Trophoblast cell (in vitro differentiated cells and primary cell): ENCODE results near the gene CROCC2.

Experiments used
- DNase-seq, 2 donors: peaks; one replicate each; pipeline ENCODE4 v3.0.0-alpha.2; 2016
- H2AFZ ChIP-seq: 2 replicates; pipeline ENCODE4 v1.6.1; 2013; ENCODE audit warnings: low read length, moderate library complexity, mild to moderate bottlenecking; ENCODE audit not compliant: insufficient read depth, poor library complexity
- H2AK5ac ChIP-seq: 2 replicates; pipeline ENCODE4 v1.6.1; 2013; ENCODE audit warnings: mild to moderate bottlenecking, low read length
- H2BK120ac ChIP-seq: 2 replicates; pipeline ENCODE4 v1.6.1; 2013; ENCODE audit warnings: low read length, mild to moderate bottlenecking, moderate library complexity; ENCODE audit not compliant: insufficient read depth, poor library complexity
- H2BK12ac ChIP-seq: 2 replicates; pipeline ENCODE4 v1.6.1; 2013; ENCODE audit warnings: mild to moderate bottlenecking, low read length, moderate library complexity
- H2BK5ac ChIP-seq: 2 replicates; pipeline ENCODE4 v1.6.1; 2013; ENCODE audit warnings: low read length, low read depth, moderate library complexity, mild to moderate bottlenecking; ENCODE audit not compliant: poor library complexity
- H3K14ac ChIP-seq: 2 replicates; pipeline ENCODE4 v1.6.1; 2013; ENCODE audit warnings: mild to moderate bottlenecking, low read length
- H3K18ac ChIP-seq: 2 replicates; pipeline ENCODE4 v1.6.1; 2013; ENCODE audit warnings: mild to moderate bottlenecking, low read length
- H3K23ac ChIP-seq: 2 replicates; pipeline ENCODE4 v1.6.1; 2013; ENCODE audit warnings: low read length
- H3K27ac ChIP-seq: 2 replicates; pipeline ENCODE4 v1.5.1; 2013; ENCODE audit warnings: low read depth, mild to moderate bottlenecking, inconsistent platforms, low read length, moderate library complexity
- H3K27me3 ChIP-seq: 2 replicates; pipeline ENCODE4 v1.6.1; 2013; ENCODE audit warnings: inconsistent platforms, mild to moderate bottlenecking, low read length, moderate library complexity; ENCODE audit not compliant: insufficient read depth
- H3K36me3 ChIP-seq, 2 experiments: 1 replicate in 1 of 2; 2 replicates in 1 of 2; pipeline ENCODE4 v1.6.1; 2013; ENCODE audit warnings: low read length in 2 of 2, mild to moderate bottlenecking in 2 of 2, moderate library complexity in 1 of 2; ENCODE audit not compliant: insufficient read depth in 2 of 2, control insufficient read depth in 1 of 2
- H3K4ac ChIP-seq: 2 replicates; pipeline ENCODE4 v1.6.1; 2013; ENCODE audit warnings: low read depth, mild to moderate bottlenecking, low read length, moderate library complexity
- H3K4me1 ChIP-seq, 2 experiments: 1 replicate in 1 of 2; 2 replicates in 1 of 2; pipeline ENCODE4 v1.6.1; 2013; ENCODE audit warnings: low read length in 2 of 2, mild to moderate bottlenecking in 2 of 2, moderate library complexity in 1 of 2; ENCODE audit not compliant: insufficient read depth in 2 of 2, control insufficient read depth in 1 of 2
- H3K4me2 ChIP-seq: 2 replicates; pipeline ENCODE4 v1.6.1; 2013; ENCODE audit warnings: inconsistent platforms, mild to moderate bottlenecking, low read length, moderate library complexity
- H3K4me3 ChIP-seq: 2 replicates; pipeline ENCODE4 v1.5.1; 2013; ENCODE audit warnings: mild to moderate bottlenecking, low read depth, low read length, inconsistent platforms
- H3K79me1 ChIP-seq: one replicate; pipeline ENCODE4 v1.6.1; 2013; ENCODE audit warnings: low read length
- H3K79me2 ChIP-seq: 2 replicates; pipeline ENCODE4 v1.6.1; 2013; ENCODE audit warnings: low read length, mild to moderate bottlenecking; ENCODE audit not compliant: control insufficient read depth, insufficient read depth, poor library complexity
- H3K9ac ChIP-seq: 2 replicates; pipeline ENCODE4 v1.6.1; 2013; ENCODE audit warnings: mild to moderate bottlenecking, low read length
- H3K9me3 ChIP-seq: 2 replicates; pipeline ENCODE4 v1.6.1; 2013; ENCODE audit warnings: low read depth, mild to moderate bottlenecking, control low read depth, inconsistent platforms, low read length; ENCODE audit not compliant: insufficient read depth
- H4K12ac ChIP-seq: 2 replicates; pipeline ENCODE4 v1.6.1; 2013; ENCODE audit warnings: low read depth, mild to moderate bottlenecking, low read length, moderate library complexity
- H4K8ac ChIP-seq: 2 replicates; pipeline ENCODE4 v1.6.1; 2013; ENCODE audit warnings: low read depth, mild to moderate bottlenecking, low read length, moderate library complexity
- H4K91ac ChIP-seq: one replicate; pipeline ENCODE4 v1.6.1; 2013; ENCODE audit warnings: low read depth, mild to moderate bottlenecking, low read length, moderate library complexity
- WGBS: extraction: QIAGEN DNeasy Blood & Tissue Kit; methylation state at CpG from one replicate; pipeline ENCODE4 v1.1.7; 2013; ENCODE audit warnings: missing lambda C conversion rate; ENCODE audit not compliant: insufficient read length, insufficient coverage; ENCODE audit errors: extremely low coverage; 5-methylcytosine and 5-hydroxymethylcytosine counted together

CROCC2 gene

GRCh38 chr2:240875228-240876034 lies 30.7 kb upstream of the CROCC2 start:
- peaks cover 2% of the 10 kb centered on the region for H3K9me3 ChIP-seq
- no peak overlapping the region for H3K23ac ChIP-seq
- H4K8ac ChIP-seq: no peak overlapping the region
- H3K79me1 ChIP-seq: no peaks in the 10 kb centered on the region
- H3K14ac ChIP-seq: no peak overlapping the region
- no peak overlapping the region for H4K91ac ChIP-seq
- no peak overlapping the region for H2AFZ ChIP-seq
- no peak overlapping the region for H2BK5ac ChIP-seq
- H3K4me2 ChIP-seq: no peak overlapping the region
- H3K27me3 ChIP-seq: no peaks in the 10 kb centered on the region
- H2BK12ac ChIP-seq: no peak overlapping the region
- no peak overlapping the region for H2BK120ac ChIP-seq
- no peak overlapping the region for H3K9ac ChIP-seq
- no CpG with 5 or more reads among the region's 22 CpGs for WGBS
- H3K79me2 ChIP-seq: no peaks in the 10 kb centered on the region
- no peaks in the 10 kb centered on the region for H3K36me3 ChIP-seq
- H3K4me3 ChIP-seq: no peak overlapping the region
- no peak overlapping the region for H2AK5ac ChIP-seq
- H3K27ac ChIP-seq: no peak overlapping the region
- H3K4ac ChIP-seq: no peak overlapping the region
- H4K12ac ChIP-seq: no peak overlapping the region
- H3K18ac ChIP-seq: no peak overlapping the region
- no peak for DNase-seq
- H3K4me1 ChIP-seq: no peaks in the 10 kb centered on the region

GRCh38 chr2:240876035-240876474 lies 30.1 kb upstream of the CROCC2 start:
- DNase-seq: no peak
- Histone ChIP-seq H3K4me3 (no peak overlapping the region), H3K27me3 (no peaks in the 10 kb centered on the region), H3K27ac (no peak overlapping the region), H3K4me1 (no peaks in the 10 kb centered on the region), H4K8ac (no peak overlapping the region), H3K9ac (no peak overlapping the region), H2AK5ac (no peak overlapping the region), H3K4ac (no peak overlapping the region), H3K18ac (no peak overlapping the region), H3K9me3 (peaks cover 2% of the 10 kb centered on the region), H2BK12ac (no peak overlapping the region), H2BK5ac (no peak overlapping the region), H4K12ac (no peak overlapping the region), H3K79me1 (no peaks in the 10 kb centered on the region), H3K36me3 (no peaks in the 10 kb centered on the region), H3K14ac (no peak overlapping the region), H4K91ac (no peak overlapping the region), H3K4me2 (no peak overlapping the region), H3K23ac (no peak overlapping the region), H2BK120ac (no peak overlapping the region), H2AFZ (no peak overlapping the region), H3K79me2 (no peaks in the 10 kb centered on the region)
- WGBS: no CpG with 5 or more reads among the region's 7 CpGs

GRCh38 chr2:240876475-240877251 lies 29.5 kb upstream of the CROCC2 start:
- Histone ChIP-seq H2AFZ (no peak overlapping the region), H3K4me1 (no peaks in the 10 kb centered on the region), H4K12ac (no peak overlapping the region), H3K79me1 (no peaks in the 10 kb centered on the region), H3K4me3 (no peak overlapping the region), H3K4me2 (no peak overlapping the region), H2AK5ac (no peak overlapping the region), H3K79me2 (no peaks in the 10 kb centered on the region), H3K9ac (no peak overlapping the region), H3K27me3 (no peaks in the 10 kb centered on the region), H3K23ac (no peak overlapping the region), H3K4ac (no peak overlapping the region), H2BK5ac (no peak overlapping the region), H4K8ac (no peak overlapping the region), H3K9me3 (peaks cover 2% of the 10 kb centered on the region), H3K14ac (no peak overlapping the region), H4K91ac (no peak overlapping the region), H2BK12ac (no peak overlapping the region), H3K27ac (no peak overlapping the region), H3K36me3 (no peaks in the 10 kb centered on the region), H3K18ac (no peak overlapping the region), H2BK120ac (no peak overlapping the region)
- DNase-seq: no peak
- no CpG with 5 or more reads among the region's 18 CpGs for WGBS

- Histone ChIP-seq H2AK5ac (no peak overlapping the region), H2BK5ac (no peak overlapping the region), H3K4me1 (no peaks in the 10 kb centered on the region), H3K14ac (no peak overlapping the region), H3K4ac (no peak overlapping the region), H3K4me2 (no peak overlapping the region), H3K27ac (no peak overlapping the region), H4K91ac (no peak overlapping the region), H4K12ac (no peak overlapping the region), H3K79me1 (no peaks in the 10 kb centered on the region), H3K27me3 (no peaks in the 10 kb centered on the region), H3K18ac (no peak overlapping the region), H2BK120ac (no peak overlapping the region), H3K23ac (no peak overlapping the region), H3K9ac (no peak overlapping the region), H2BK12ac (no peak overlapping the region), H3K36me3 (no peaks in the 10 kb centered on the region), H3K79me2 (no peaks in the 10 kb centered on the region), H3K9me3 (peaks cover 2% of the 10 kb centered on the region), H3K4me3 (no peak overlapping the region), H4K8ac (no peak overlapping the region), H2AFZ (no peak overlapping the region)
- WGBS: no CpG with 5 or more reads among the region's 40 CpGs
- no peak for DNase-seq
Observed at GRCh38 chr2:240877460-240878340, 28.4 kb upstream of the CROCC2 start.
